ENCODE measurements around the gene SALL1.

The SALL1 gene

GRCh38 chr16:51133183-51133582, 17.9 kb downstream of the SALL1 start:
- TF ChIP-seq CTCF (IDR thresholded peaks at IDR 0.05; ENCODE audit: low read depth, low read length) = no peak
- peak overlapping the region; percentile 37 for H3K4me3 ChIP-seq (ENCODE audit: low read depth, low read length)
- peak; percentile 76 for DNase-seq

GRCh38 chr16:51132490-51133115, 18.5 kb downstream of the SALL1 start:
- TF ChIP-seq CTCF (IDR thresholded peaks at IDR 0.05; ENCODE audit: low read depth, low read length) = no peak
- no peak overlapping the region for H3K4me3 ChIP-seq (ENCODE audit: low read depth, low read length)
- no peaks in the 10 kb centered on the region for H3K27me3 ChIP-seq (ENCODE audit: insufficient read depth, low read depth, severe bottlenecking)
- DNase-seq = no peak
- H3K27ac ChIP-seq = no peak overlapping the region
- peaks cover 34% of the 10 kb centered on the region for H3K36me3 ChIP-seq
- no peaks in the 10 kb centered on the region for H3K9me3 ChIP-seq (ENCODE audit: severe bottlenecking)

More at GRCh38 chr16:51133183-51133582, 17.9 kb downstream of the SALL1 start:
- H3K9me3 ChIP-seq (ENCODE audit: severe bottlenecking) = no peaks in the 10 kb centered on the region
- peak overlapping the region; percentile 78 for H3K27ac ChIP-seq
- H3K27me3 ChIP-seq (ENCODE audit: insufficient read depth, low read depth, severe bottlenecking) = no peaks in the 10 kb centered on the region
- peaks cover 40% of the 10 kb centered on the region for H3K36me3 ChIP-seq

GRCh38 chr16:51131619-51132018, 19.5 kb downstream of the SALL1 start:
- no peaks in the 10 kb centered on the region for H3K27me3 ChIP-seq (ENCODE audit: insufficient read depth, low read depth, severe bottlenecking)
- no peak overlapping the region for H3K4me3 ChIP-seq (ENCODE audit: low read depth, low read length)
- peaks cover 25% of the 10 kb centered on the region for H3K36me3 ChIP-seq
- peak overlapping the region; percentile 2; the same call in 1 of the 2 replicates for H3K27ac ChIP-seq
- TF ChIP-seq CTCF (IDR thresholded peaks at IDR 0.05; ENCODE audit: low read depth, low read length) = no peak
- no peaks in the 10 kb centered on the region for H3K9me3 ChIP-seq (ENCODE audit: severe bottlenecking)
- DNase-seq = no peak

- H3K4me3 ChIP-seq (ENCODE audit: low read depth, low read length) = peak overlapping the region; percentile 5; the same call in 1 of the 2 replicates
Measured at GRCh38 chr16:51129105-51129504, 22.0 kb downstream of the SALL1 start.

GRCh38 chr16:51125992-51126391, 25.1 kb downstream of the SALL1 start:
- H3K9me3 ChIP-seq (ENCODE audit: severe bottlenecking) = no peaks in the 10 kb centered on the region
- DNase-seq = no peak
- no peak overlapping the region for H3K27ac ChIP-seq
- no peak; the same call in 1 of the 2 replicates for TF ChIP-seq CTCF (IDR thresholded peaks at IDR 0.05; ENCODE audit: low read depth, low read length)
- no peaks in the 10 kb centered on the region for H3K27me3 ChIP-seq (ENCODE audit: insufficient read depth, low read depth, severe bottlenecking)
- no peaks in the 10 kb centered on the region for H3K36me3 ChIP-seq
- no peak overlapping the region for H3K4me3 ChIP-seq (ENCODE audit: low read depth, low read length)

More at GRCh38 chr16:51129105-51129504, 22.0 kb downstream of the SALL1 start:
- H3K27ac ChIP-seq = peak overlapping the region; percentile 25; the same call in 1 of the 2 replicates
- peak; percentile 18 for DNase-seq
- H3K36me3 ChIP-seq = peaks cover 3% of the 10 kb centered on the region
- no peaks in the 10 kb centered on the region for H3K9me3 ChIP-seq (ENCODE audit: severe bottlenecking)
- H3K27me3 ChIP-seq (ENCODE audit: insufficient read depth, low read depth, severe bottlenecking) = no peaks in the 10 kb centered on the region
- no peak for TF ChIP-seq CTCF (IDR thresholded peaks at IDR 0.05; ENCODE audit: low read depth, low read length)

GRCh38 chr16:51124896-51125295, 26.2 kb downstream of the SALL1 start:
- no peaks in the 10 kb centered on the region for H3K9me3 ChIP-seq (ENCODE audit: severe bottlenecking)
- no peak for DNase-seq
- H3K27me3 ChIP-seq (ENCODE audit: insufficient read depth, low read depth, severe bottlenecking) = no peaks in the 10 kb centered on the region
- H3K27ac ChIP-seq = no peak overlapping the region
- TF ChIP-seq CTCF (IDR thresholded peaks at IDR 0.05; ENCODE audit: low read depth, low read length) = no peak
- H3K4me3 ChIP-seq (ENCODE audit: low read depth, low read length) = no peak overlapping the region
- no peaks in the 10 kb centered on the region for H3K36me3 ChIP-seq
